GM12872 (cell line): ENCODE measurements around the gene TF.

Source experiments
- CTCF ChIP-seq: IDR thresholded peaks from 3 replicates; pipeline ENCODE4 v1.5.1; 2011; ENCODE audit warnings: low read depth, mild to moderate bottlenecking, low read length, moderate library complexity; ENCODE audit not compliant: insufficient read depth

The TF gene

DNA sequence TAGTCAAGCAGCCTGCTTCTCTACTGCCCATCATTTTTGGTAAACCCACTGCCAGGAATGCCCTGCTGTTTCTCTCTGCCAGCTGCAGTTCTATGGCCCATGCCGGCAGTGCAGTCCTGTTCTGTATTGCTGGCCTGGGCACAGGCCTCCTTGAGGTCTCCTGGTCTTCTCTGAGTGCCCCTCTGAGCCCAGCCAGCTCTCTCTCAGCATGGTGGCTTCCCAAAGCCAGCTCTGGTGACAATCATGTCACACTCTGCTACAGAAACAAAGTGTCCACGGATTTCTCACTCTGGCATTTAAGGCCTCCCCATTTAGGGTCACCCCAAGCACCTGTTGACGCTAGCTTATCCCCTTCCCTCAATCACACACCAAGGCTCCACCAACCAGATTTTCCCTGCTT lies 83.9 kb downstream of the TF start:
- TF ChIP-seq CTCF, result no peak

DNA sequence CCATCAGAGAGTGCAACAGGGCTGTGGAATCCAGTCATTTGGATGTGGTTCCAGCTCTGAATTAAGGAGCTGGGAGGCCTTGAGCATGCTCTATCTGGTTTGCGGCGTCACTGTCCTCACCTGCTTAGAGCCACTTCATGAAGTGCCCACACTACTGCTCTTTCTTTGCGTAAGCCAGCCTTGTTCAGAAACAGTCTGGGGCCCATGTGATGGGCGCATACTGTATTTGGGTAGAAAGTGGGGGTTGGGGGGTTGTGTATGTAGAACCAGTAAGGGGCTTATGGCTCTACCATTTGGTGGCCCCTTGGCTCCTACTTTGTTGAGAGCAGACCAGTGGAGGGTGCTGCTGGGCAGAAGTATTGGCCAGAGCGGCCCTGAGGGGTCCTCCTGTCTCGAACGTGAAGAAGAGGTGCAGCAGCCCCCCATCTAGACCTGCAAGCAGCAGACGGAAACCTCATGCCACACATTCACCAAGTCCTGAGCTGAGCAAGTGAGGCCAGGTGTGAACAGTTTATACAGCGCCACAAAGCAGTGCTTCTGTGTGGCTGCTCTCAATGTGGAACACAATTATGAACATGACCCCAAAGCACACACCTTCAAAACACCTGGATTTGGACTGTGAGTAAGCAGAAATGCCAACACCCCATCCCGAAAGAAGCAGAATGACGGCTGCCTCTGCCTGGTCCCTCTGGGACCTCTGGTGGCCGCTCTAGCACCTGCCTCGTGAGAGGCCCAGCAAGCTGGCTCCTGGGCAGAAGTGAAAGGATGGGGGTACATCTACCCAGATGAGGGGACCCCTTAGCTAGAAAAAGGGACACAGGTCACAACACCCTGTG lies 86.0 kb downstream of the TF start:
- TF ChIP-seq CTCF, result peak; percentile 39; the same call in 2 of the 3 replicates

DNA sequence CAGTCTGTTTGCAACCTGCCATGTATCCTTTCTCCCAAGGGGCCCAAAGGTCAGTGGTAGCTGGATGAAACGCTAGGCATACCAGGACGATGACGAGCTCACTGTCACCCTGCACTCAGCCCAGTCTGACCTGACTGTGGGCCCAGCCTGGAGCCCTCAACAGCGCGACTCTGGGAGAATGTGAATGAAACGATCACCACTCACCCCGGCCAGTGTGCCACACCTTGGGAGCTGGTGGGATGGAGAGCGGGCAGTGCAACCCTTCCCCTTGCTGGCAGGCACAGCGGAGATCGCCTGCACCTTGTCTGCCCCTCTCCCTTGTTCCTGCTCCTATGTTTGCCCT lies 86.6 kb downstream of the TF start:
- TF ChIP-seq CTCF, result no peak

DNA sequence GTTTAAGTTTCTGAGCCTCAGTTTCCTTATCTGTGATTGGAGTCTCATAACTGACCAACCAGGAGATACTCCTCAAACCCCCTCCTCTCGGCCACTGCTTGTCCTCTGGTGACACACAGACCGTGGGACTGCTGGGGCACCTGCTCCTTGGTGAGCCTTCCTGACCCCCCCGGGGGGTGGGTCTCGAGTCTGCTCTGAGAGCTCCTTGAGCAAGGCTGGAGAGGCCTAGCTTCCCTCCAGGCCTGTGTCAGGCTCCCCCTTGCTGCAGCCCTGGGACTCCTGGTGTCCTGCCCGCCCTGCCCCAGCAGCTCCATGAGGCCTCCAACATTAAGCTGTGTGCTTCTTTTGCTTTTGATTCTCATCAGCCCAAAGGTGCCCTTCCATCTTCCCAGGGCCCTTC lies 87.1 kb downstream of the TF start:
- no peak for TF ChIP-seq CTCF

GRCh38 chr3:133833880-133834620 lies 87.9 kb downstream of the TF start:
- no peak for TF ChIP-seq CTCF

DNA sequence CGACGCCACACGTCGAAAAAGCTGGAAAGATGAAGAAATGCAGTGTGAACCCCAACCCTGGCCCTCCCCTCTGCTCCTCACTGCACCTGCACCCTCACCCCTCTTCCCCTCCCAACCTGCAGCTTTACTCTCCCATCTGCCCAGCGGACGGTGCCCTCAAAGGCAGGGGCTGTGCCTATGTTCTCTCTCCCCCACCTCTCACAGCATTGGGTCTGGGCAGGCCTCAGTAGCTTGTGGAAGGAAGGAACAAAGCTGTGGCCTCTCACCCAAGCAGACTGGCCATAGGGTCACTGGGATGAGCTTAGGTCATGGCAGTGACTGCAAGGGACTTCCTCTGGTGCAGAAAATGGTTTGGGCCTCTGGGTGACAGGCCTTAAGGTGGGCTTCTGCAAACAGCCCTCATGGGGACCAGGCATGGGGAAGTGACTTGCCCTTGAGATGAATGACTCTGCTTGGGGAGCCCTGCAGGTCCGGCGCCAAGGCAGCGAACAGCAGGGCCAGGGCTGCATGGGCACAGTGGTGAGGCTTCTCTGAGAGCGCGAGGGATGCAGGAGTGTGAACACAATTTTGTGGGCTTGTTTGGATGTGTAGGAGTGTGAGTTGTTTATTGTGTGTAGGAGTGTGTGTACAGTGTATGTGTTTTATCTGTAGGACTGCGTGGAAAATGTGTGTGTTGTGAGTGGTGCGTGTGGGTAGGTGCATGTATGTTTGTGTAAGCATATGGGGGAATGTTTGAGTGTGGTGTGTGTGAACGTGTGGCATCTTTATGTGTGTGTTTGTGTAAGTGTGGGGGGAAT lies 88.6 kb downstream of the TF start:
- no peak for TF ChIP-seq CTCF

GRCh38 chr3:133835418-133835743 lies 89.2 kb downstream of the TF start:
- TF ChIP-seq CTCF, result no peak
